GM19395 (cell line): ENCODE data around the gene ELMO2.

Experiments used
- ATAC-seq: cut with Tn5 transposase; IDR thresholded peaks from one replicate; pipeline ENCODE4 v1.9.1; 2021; ENCODE audit warnings: mild to moderate bottlenecking, moderate library complexity; ENCODE audit not compliant: unreplicated experiment

ELMO2 gene

DNA sequence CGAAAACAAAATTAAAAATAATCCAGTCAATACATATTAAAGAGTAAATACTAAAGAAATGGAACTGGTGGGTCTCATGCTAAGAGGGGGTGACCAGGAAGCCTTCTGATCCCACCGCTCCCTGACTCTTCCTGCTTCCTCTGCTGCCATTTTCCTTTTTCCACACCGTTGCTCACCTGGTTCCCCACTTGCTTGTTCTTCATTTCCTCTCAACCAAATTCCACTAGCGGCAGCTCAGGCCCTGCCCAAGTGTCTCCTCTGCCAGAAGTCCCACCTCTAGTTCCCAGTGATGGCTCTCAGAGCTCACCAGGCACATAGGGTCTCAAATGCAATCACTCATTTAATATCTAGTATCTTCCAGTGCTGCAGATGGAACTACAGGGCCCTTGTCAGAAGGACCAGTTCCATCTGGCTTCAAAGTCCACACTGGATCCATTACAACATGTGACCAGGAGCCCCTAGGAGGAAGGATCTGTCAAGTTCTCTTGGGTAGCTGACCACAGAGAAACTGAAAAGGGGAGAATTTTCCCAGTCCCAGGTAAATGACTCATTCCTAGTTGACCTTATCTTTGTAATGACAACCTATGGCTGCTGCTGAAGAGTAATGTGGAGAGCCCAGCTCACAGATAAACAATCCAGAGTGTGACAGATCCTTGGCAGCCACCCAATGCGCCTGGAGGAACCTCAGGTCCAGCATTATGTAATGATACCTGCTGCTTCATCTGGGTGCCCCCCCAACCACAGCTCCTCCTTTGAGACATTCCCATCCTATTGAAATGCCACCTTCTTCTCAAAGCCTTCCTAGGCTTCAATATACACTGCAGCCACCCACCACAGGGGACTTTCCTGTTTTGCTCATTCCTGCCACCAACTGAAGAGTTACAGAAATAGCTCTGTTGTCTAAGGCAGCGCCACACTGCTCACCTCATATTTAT, 38.2 kb downstream of the ELMO2 start:
- no peak for ATAC-seq

DNA sequence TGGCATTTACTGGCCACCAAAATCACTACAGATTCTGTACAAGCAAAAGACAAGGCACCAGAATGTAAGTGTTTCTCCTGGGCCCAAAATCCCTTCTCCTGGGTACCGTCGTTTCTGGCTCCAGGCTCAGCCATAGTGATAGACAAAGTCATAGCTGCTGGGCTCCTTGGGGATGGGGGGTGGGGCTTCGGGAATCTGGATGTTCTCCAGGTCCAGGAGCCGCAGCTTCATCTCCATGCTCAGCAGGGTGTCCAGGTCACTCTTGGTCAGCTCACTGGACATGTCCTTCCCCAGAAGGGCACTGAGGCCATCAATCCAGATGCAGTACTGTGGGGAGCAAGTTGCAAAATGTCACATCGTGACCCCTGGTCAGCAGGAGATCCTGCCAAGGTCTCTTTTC, 39.2 kb downstream of the ELMO2 start:
- no peak for ATAC-seq

DNA sequence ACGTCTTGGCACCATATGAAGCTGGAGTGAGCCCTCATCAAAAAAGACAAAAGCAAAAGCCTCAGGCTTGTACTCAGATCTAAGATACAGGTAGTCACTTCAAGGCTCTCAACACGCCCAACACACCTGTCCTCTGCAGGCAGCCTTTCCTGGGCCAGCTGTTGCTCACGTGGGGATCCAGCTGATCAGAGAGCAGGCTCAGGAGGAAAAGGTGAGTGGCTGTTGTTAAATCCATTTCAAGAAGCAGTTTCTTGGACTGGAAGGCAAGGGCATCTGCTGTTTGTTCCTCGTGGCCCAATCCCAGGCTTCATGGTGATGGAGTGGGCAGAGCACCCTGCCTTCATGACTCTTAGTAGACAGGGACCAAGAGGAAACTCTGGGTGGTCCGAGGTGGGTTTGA, 39.6 kb downstream of the ELMO2 start:
- ATAC-seq, result no peak

DNA sequence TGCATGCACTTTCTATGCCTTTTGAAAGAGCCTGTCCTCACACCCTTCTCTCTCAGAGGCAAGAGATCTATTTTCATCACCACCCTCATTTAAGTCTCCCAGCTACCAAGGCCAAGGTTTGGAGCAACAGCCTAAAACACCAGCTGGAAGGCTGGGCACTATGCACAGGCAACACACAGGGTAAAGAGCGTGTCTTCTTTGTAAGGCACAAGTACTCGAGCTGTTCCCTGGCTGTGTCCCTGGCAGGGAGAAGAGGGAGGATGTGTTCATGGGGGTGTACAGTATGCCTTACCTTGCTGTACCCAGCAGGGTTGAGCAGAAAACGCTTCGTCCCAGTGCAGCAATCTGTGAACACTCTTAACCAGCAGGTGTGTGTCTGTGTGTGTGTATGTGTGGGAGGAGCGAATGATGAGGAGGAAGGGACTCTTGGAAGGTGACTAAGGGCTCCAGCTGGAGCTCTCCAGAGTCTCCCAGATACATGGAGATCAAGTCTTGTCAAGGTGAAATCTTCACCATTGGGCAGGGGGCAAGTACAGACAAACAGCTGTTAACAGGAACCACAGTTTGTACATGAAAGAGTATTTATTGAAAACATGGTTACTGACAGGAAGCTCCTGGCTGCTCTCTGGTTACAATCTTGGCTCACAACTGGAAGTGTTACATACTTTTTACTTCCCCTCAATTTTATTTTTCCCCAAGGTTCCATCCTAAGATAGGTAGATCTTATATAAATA, 40.8 kb downstream of the ELMO2 start:
- ATAC-seq, result no peak

DNA sequence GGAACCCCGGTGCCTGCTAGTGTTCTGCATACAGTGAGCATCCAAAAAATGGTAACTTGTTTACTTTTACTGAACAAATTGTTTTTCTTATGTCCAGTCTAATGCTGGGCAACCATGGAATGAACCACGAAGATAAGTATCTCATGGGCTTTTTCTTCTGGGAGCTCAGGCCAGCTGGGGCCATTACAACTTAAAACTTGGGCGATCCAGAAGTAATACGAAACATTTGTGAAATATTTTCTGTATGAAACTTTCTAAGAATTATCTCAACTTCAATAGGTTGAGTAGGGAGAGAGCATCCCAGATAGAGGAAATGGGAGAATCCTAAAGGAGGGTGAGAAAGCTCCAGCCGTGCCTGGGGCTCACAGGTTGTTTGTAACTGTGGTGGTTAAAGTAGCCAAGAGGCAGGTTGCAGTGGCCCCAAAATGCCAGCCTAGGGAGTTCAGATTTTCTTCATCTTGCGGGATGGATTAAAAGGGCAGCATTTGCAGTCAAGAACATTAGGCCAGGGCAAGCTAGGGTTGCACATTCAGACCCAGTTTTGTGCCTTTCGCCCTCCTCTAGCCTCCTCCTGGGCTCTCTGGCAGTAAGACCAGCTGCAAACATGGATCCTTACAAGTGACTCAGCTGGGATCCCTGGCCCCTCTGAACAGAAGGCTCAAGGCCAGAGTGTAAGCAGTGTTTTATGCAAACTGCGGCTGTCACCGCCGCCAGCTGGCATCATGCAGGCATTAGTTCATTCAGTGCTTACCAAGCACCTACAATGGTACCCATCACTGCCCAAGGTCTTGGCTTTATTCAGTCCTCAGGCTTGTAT, 41.5 kb downstream of the ELMO2 start:
- ATAC-seq, result no peak

DNA sequence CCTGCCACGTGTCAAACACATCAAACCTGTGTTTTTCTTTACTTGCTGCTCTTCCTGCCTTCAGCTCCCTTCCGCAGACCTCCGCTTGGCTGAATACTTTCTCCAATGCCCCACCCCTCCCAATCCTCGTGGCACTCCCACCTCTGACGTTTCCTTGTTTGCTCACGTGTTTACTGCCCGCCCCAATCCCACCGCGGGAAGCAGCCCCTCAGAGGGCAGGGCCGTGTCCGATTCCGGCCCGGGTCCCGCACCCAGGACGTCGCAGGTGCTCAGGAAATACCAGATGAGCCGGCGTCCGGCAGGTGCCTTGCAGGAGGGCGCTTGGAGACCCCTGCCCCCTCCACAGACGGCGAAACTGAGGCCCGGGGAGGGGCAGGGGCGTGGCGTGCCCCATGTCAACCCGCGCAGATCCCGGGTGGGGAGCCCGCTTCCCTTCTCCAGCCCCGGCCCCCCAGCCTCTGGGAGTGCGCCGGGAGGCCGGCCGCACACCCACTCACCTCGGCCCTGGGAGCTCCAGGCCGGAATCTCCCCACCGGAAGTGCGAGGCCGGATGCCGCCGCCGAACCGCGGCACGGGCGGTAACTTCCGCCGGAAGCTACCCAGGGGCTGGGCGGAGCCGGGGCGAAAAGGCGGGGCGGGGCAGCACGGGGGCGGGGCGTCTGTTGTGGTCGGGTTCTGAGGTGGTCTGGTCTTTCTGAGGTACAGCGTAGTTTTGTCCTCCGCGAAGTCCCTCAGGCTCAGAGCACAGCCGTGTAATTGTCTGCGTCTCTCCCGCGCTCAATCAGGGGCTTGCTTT, 42.3 kb downstream of the ELMO2 start:
- ATAC-seq, result peak; percentile 64

DNA sequence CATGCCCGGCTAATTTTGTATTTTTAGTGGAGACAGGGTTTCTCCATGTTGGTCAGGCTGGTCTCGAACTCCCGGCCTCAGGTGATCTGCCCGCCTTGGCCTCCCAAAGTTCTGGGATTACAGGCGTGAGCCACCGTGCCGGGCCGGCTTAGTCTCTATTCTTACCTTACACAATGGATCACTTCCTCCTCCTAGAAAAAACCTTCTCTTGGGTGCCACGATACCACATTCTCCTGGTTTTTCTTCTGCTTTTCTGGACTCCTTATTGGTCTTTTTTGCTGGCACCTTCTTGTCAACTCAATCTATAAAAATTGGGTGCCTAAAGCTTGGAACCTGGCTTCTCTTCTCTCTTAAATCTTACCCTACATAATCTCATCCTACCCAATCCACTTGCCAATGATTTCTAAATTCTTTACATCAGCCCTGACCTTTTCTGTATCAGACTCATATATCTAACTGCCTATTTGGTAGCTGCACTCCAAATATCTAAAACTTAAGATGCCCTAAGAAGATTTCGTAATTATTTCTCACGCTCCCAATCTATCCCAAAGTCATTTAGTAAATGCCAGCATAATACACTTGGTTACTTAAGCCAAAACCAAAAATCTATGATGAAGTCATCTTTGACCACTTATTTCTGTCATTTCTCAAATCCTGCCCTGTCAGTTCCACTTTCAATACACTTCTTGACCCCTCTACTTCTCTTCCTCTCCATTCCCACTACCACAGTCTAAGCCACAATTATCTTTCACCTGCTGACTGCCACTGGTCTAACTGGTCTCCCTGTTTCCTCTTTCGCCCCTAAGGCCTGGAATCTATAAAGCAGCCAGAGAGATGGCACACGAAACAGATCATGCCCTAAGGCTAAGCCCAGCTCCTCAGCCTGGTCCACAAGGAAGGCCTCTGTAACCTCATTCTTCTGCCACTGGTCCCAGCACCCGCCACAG, 43.2 kb downstream of the ELMO2 start:
- peak; percentile 7 for ATAC-seq

DNA sequence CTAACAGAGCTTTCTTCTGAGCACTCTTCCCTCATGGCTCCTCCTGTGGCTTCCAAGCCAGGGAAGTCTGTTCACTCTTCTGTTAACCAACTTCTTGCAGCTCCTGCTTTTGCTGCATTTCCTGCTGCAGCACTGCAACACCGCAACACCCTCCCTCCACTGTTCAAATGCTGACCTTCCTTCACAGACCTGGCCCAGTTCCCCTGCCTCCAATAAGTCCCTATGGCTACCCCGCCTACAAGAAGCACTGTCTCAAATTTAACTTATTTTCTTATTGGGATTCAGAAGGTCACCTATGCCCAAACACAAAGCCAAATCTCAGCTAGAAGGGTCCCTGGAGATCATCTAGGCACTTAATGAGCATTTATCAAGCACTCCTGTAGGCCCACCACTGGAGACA, 44.6 kb downstream of the ELMO2 start:
- no peak for ATAC-seq

DNA sequence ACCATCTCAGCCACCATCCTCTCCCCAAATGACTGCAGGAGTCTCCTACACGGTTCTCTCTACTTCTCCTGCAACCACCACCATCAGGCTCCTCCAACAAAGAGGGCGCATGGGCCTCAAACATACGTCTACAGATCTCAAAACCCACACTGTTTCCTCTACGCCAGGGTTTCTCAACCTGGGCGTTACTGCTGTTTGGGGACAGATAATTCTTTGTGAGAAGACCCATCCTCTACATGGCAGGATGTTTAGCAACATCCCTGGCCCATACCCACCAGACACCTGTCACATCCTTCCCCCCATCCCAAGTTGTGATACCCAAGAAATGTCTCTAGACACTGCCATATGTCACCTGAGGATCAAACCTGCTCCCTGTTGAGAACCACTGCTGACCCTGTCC, 45.0 kb downstream of the ELMO2 start:
- no peak for ATAC-seq

DNA sequence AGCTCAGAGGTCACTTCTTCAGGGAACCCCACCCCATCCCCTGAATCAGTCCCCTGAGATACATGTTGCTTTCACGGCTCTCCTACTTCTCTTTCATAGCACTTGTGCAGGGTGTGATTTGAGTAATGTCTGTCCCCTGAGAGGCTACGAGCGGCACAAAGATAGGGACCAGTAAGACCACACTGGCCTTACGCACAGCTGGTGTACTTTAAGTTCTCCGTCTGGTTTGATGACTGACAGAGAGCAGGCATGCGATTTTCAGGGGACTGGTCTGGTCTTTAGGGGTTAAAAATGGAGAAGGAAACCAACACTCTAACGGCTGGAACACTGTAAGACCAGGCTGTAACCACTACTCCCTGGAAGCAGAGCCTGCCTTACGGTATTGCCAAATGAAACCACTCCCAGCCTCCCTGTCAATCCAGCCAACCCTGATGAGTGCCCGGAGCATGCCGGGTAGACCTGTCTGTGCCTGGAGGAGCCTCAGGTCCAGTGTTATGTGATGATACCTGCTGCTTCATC, 47.1 kb downstream of the ELMO2 start:
- peak; percentile 52 for ATAC-seq

DNA sequence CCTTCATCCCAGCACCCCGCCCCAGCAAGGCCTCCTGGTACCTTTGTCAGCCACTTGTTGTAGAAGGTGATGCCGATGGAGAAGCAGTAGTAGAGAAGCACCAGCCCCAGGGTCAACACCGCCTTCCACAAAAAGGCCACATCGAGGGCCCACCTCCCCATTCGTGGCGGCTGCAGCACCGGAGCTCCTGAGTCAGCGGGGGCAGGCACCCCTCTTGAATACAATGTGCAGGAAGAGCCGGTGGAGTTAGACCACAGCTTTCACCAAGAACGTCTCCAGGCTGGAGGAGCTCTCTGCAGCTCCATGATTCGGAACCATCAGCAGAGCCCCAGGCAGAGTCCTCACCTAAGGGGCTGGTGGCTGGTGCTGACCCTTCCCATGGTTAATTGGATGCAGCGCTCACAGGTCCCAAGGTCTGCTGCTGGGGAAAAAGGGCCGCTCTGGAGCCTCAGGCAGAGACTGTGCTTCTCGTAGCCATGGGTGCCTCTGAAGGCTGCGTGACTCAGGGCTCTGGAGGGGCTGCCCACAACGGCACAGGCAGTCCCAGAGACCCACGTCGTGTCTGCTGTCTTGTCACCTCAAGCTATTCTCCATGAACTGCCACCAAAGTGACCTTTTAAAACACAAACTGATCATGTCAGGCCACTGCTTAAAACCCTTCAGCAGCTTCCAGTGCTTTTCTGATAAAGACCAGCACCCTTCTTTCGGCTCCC, 47.9 kb downstream of the ELMO2 start:
- ATAC-seq, result no peak

DNA sequence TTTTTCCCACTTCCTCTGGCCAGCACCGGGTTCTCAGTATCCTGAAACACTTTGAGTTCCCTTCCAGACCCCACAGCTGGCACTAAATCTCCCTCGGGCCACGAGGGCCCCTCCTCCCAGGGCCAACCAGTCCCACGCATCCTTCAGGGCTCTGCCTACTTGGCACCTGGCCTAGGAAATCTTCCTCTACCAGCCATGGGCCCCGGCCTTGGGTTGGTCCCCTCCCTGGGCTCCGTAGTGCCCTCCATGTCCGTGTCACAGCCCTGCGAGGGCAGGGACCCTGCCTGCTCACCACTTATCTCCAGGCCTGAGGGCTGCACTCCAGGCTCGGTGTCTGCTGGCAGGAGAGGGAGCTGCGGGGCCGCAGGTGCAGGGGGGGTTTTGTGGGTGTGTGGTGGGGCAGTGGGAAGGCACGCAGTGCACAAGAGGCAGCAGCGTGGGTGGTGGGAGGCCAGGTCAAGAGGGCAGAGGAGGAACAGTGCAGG, 49.3 kb downstream of the ELMO2 start:
- no peak for ATAC-seq

DNA sequence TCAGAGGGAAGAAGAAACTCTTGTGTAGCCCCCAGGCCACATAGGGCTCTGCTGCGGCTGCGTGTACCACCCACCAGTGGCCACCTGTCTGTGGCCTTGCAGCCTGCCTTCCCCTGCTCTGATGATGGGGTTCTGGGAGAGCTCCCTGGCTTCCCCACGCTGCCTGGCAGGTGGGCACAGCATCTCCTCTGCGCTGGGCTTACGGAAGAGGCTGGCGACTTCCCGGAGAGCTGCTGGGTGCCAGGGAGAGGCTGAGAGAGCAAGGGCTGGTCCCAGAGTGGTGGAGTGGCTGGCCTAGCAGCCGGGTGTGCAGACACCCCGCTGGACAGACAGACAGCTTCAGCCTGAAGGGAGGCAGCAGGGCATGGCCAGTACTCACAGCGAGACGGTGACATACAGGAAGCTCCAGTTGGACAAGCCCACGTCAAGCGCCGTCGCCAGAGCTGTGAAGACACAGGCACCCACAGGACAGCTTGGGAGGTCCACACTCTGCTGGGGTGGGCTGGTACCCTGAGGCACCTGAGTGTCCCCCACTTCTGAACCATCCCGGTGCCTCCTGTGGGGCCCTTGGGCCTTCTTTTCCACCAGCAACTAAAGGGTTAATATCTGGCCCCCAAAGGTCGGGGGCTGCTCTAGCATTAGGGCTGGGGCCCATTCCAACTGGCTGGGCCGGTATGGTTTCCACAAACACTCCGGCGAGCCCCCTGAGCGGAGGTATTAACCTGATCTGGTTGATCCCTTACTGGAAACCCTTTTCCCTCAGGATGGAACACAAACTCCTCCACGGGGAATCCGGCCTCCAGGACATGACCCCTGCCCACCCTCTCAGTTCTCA, 50.0 kb downstream of the ELMO2 start:
- no peak for ATAC-seq

DNA sequence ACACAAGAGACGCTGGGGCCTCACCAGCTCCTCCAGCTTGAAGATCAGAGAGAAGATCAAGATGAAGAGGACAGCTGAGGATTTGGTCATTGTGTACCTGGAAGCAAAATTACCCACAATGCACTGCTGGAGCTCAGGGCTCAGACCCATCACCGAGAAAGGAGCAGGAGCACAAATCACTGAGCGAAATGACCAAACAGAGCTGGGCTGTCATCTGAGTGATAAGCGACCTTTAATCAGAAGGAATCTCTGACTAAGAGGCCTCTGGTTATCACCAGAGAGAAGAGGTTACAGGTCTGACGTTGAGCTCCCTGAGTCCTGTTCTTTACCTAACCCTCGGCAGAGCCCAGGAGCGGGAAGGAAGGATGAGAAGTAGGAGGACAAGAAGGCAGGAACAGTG, 50.6 kb downstream of the ELMO2 start:
- ATAC-seq, result no peak

DNA sequence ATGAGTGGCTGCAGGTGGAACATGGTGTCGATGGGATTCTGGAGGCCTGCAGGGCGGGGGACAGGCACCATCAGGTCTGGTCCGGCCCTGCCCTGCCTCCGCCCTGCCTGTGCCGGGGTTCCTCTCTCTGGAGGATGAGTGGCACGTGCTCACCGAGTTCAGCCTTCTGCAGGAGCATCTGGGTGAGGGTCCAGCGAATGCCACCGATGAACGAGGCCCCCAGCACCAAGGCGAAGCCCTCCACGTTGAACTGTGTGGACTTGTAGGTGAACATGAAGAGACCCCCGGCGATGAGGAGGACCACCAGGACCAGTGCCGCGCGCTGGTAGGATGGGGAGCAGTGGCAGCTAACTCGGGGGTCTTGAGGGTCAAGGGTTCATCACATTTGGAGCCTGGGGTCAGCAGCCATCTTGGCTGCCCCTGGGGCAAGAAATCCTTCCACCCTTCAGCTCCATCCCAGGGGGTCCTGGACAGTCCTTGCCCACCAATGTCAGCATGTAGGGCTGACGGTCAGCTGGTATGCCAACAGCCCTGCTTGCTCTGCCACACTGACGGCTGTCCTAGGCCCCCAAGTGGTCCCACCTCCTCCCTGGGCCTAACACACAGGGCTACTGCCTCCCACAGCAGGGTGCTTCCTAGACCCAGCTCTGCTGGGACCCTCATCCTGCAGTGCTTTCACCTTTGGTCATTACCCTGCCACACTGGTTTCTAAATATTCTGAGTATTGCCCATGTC, 51.3 kb downstream of the ELMO2 start:
- no peak for ATAC-seq

DNA sequence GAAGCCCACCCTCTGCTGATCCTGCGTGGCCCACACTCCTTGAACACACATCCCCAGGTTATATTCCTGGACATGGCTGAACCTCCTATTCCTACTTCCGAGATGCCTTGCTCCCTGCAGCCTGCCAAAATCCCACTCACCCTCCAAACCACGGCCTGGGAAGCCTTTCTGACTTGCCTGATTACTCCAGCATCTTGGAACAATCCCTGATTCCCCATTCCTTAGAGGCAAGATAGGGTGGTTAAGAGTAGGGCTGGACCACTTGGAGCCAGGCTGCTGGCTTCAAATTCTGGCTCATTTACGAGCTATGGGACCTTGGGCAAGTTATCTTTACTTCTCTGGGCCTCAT, 52.2 kb downstream of the ELMO2 start:
- ATAC-seq, result no peak
